NCI-H1048 (cell line): Measurements from ENCODE around the gene VCAM1.

Source experiments
- DNase-seq: peaks from one replicate; lab custom pipeline; 2025; lab: John Stamatoyannopoulos, UW

The VCAM1 gene

GRCh38 chr1:100724281-100724680 is 4.7 kb downstream of the VCAM1 start:
- no peak for DNase-seq

GRCh38 chr1:100730130-100730529 is 10.6 kb downstream of the VCAM1 start:
- no peak for DNase-seq

- DNase-seq = no peak
These were observed 11.8 kb downstream of the VCAM1 start for GRCh38 chr1:100731309-100731708.

- no peak for DNase-seq
These were observed 12.2 kb downstream of the VCAM1 start for GRCh38 chr1:100731758-100732157.

GRCh38 chr1:100734676-100735075 is 15.1 kb downstream of the VCAM1 start:
- no peak for DNase-seq

GRCh38 chr1:100735244-100735643 is 15.7 kb downstream of the VCAM1 start:
- no peak for DNase-seq

GRCh38 chr1:100736324-100736723 is 16.8 kb downstream of the VCAM1 start:
- DNase-seq = no peak

- no peak for DNase-seq
These were observed 17.2 kb downstream of the VCAM1 start for GRCh38 chr1:100736746-100737145.

- DNase-seq = no peak
These were observed 27.0 kb downstream of the VCAM1 start for GRCh38 chr1:100746542-100746932.

GRCh38 chr1:100747771-100748170 is 28.2 kb downstream of the VCAM1 start:
- DNase-seq = no peak

GRCh38 chr1:100750005-100750885 is 30.7 kb downstream of the VCAM1 start:
- no peak for DNase-seq

GRCh38 chr1:100752791-100753190 is 33.2 kb downstream of the VCAM1 start:
- DNase-seq = peak; percentile 61

- no peak for DNase-seq
These were observed 38.4 kb downstream of the VCAM1 start for GRCh38 chr1:100757946-100758345.

GRCh38 chr1:100759188-100759587 is 39.6 kb downstream of the VCAM1 start:
- DNase-seq = no peak

GRCh38 chr1:100760511-100760910 is 41.0 kb downstream of the VCAM1 start:
- DNase-seq = no peak

- DNase-seq = no peak
These were observed 42.9 kb downstream of the VCAM1 start for GRCh38 chr1:100762461-100762860.

- no peak for DNase-seq
These were observed 47.8 kb downstream of the VCAM1 start for GRCh38 chr1:100767176-100767890.

- no peak for DNase-seq
These were observed 49.8 kb downstream of the VCAM1 start for GRCh38 chr1:100769323-100769722.

- DNase-seq = no peak
These were observed 50.5 kb downstream of the VCAM1 start for GRCh38 chr1:100769906-100770646.

- DNase-seq = no peak
These were observed 53.9 kb downstream of the VCAM1 start for GRCh38 chr1:100773444-100773843.

GRCh38 chr1:100774370-100774769 is 54.8 kb downstream of the VCAM1 start:
- no peak for DNase-seq

- DNase-seq = no peak
These were observed 55.9 kb downstream of the VCAM1 start for GRCh38 chr1:100775483-100775882.

- DNase-seq = no peak
These were observed 59.2 kb downstream of the VCAM1 start for GRCh38 chr1:100778748-100779147.
